Upper lobe of left lung (tissue), 6 donors: ENCODE results near the gene CYTIP. TPM values are rescaled to one million over a fixed set of nuclear protein-coding genes. Genes with fewer than 3 reads are reported as not detected.

Experiments used
- ATAC-seq, 2 donors: fragments of 200-7000 bp; cut with Tn5 transposase; one replicate each; pipeline ENCODE4 v1.9.1; 2022; ENCODE audit warnings: mild to moderate bottlenecking in 2 of 2, moderate library complexity in 2 of 2; ENCODE audit not compliant: low FRiP score in 2 of 2
- DNase-seq, 2 donors: peaks; one replicate each; pipeline ENCODE4 v3.0.0-alpha.2; 2019 to 2020
- H3K27ac ChIP-seq, 4 donors: fragments of 200-600 bp; sonication (generic); one replicate each; pipeline ENCODE4 v1.5.1; 2016 to 2019
- H3K27me3 ChIP-seq, 4 donors: fragments of 200-600 bp; sonication (generic); one replicate each; pipeline ENCODE4 v1.5.1; 2017 to 2019
- H3K36me3 ChIP-seq, 4 donors: fragments of 200-600 bp; sonication (generic); one replicate each; pipeline ENCODE4 v1.5.1; 2016 to 2019
- H3K4me1 ChIP-seq, 4 donors: fragments of 200-600 bp; sonication (generic); one replicate each; pipeline ENCODE4 v1.5.1; 2018 to 2019
- H3K4me3 ChIP-seq, 4 donors: fragments of 200-600 bp; sonication (generic); one replicate each; pipeline ENCODE4 v1.5.1; 2017 to 2019; ENCODE audit warnings: mild to moderate bottlenecking in 2 of 4, moderate library complexity in 1 of 4
- H3K9me3 ChIP-seq, 4 donors: fragments of 200-600 bp; sonication (generic); one replicate each; pipeline ENCODE4 v1.5.1; 2018 to 2019
- EP300 ChIP-seq, 4 donors: sonication (generic); formaldehyde crosslinking; IDR thresholded peaks; one replicate each; pipeline ENCODE4 v1.5.1; 2017; ENCODE audit warnings: antibody characterized with exemption in 4 of 4, control low read depth in 2 of 4
- POLR2A ChIP-seq, 4 donors: fragments of 450-650 bp; IDR thresholded peaks; one replicate each; pipeline ENCODE4 v1.5.1; 2016 to 2017; ENCODE audit warnings: antibody characterized with exemption in 4 of 4, mild to moderate bottlenecking in 2 of 4
- POLR2AphosphoS5 ChIP-seq, 2 donors: sonication (generic); formaldehyde crosslinking; IDR thresholded peaks; one replicate each; pipeline ENCODE4 v1.5.1; 2017; ENCODE audit warnings: antibody characterized with exemption in 2 of 2
- WGBS, 2 donors: methylation state at CpG; one replicate each; pipeline ENCODE4 v1.1.5; 2017 to 2018; 5-methylcytosine and 5-hydroxymethylcytosine counted together
- total RNA-seq, 6 donors: library from RNA; depleted of rRNA in 4 of 6; stranded (reverse); fragments of >200 nt in 4 of 6; gene quantifications; one replicate each; pipeline versions ENCODE4 v1.1.0 to v1.2.1, GENCODE V29; 2016 to 2021
- TF ChIP-seq, protein P1 (sequence below), 6 experiments: fragments of 450-650 bp in 4 of 6; fragments of 200-600 bp in 2 of 6; sonication (generic) in 2 of 6; IDR thresholded peaks; one replicate each; pipeline ENCODE4 v1.5.1; 2016 to 2019; ENCODE audit warnings: antibody characterized with exemption in 6 of 6
- donor health status: DM: no; HTN: no; CAD: no; lungs with moderate emphysema.
- donor health status: DM: no; HTN: yes; CAD: no; lungs with severe emphysema.

Gene CYTIP
- total RNA-seq, 6 donors from 2014 or later, result 23.1 to 47.1 (median 28.5) TPM

DNA sequence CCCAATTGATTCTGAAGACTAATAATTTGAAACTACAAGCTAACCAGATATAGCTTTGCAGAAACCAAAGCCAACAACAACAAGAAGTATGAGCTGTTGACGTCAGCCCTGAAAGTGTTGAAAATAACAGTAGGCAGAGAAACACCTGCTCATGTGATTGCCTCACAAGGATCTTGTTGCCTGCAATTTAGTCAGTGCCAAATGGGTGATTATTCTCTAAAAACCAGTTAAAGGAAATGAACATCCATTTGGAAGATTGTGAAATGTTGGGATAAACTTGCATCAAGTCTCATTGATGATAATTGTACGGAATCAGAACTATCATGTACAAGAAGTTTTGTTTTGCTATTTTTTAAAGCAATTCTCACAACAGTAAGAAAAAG is 2.8 kb downstream of the CYTIP start:
- 47 to 48% methylated on average over 2 of the region's 2 CpGs for WGBS, 2 donors
- Histone ChIP-seq H3K27ac (peak overlapping the region; percentile 73 to 87 (median 82)), H3K36me3 (no peaks in the 10 kb centered on the region), H3K9me3 (no peaks in the 10 kb centered on the region), H3K4me3 (peak overlapping the region in 3 of 4 donors; percentile 39 to 46 (median 44)), H3K4me1 (peaks cover 0 to 7% (median 0%) of the 10 kb centered on the region in 4 donors), H3K27me3 (no peaks in the 10 kb centered on the region)
- TF ChIP-seq POLR2A (IDR thresholded peaks at IDR 0.05) (peak in 1 of 4 donors; percentile 43), EP300 (IDR thresholded peaks at IDR 0.05) (no peak), POLR2AphosphoS5 (IDR thresholded peaks at IDR 0.05) (peak; percentile 19 to 26)
- DNase-seq (peak in 1 of 2 donors; percentile 41), ATAC-seq (no peak)

DNA sequence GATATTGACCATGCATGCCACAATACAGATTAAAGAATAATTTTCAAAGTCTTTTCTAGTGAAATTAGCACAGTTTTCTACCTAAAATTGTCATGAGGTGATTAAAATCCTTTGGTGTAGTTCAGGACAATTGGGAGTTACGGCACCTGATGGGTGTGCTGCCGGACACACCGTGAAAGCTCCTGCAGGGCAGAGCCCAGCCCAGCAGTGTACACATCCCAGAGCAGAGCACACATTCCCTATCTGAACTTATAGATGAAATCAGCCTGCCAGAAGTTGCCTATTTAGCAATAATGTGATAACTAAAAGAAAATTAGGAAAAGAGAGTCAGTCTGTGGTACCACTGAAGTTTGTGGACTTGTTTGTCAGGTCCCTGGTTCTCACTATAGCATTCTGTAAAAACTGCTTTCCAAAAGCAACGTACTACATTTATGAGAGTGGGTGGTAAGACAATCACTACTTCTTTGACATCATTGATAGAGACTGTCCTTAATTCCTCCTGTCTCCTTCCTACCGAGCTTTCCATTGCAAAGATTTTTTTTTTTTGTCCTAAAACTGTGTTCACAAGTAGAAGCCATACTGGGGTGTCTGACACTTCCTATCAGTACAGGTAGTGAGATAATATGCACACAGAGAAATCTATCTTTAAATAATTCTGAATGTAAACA is 3.4 kb downstream of the CYTIP start:
- Histone ChIP-seq H3K36me3 (no peaks in the 10 kb centered on the region), H3K9me3 (no peaks in the 10 kb centered on the region), H3K4me3 (peak overlapping the region in 3 of 4 donors; percentile 39 to 46 (median 44)), H3K27ac (peak overlapping the region in 3 of 4 donors; percentile 68 to 87 (median 84)), H3K4me1 (peaks cover 0 to 7% (median 0%) of the 10 kb centered on the region in 4 donors), H3K27me3 (no peaks in the 10 kb centered on the region)
- 77 to 80% methylated on average over 5 of the region's 5 CpGs for WGBS, 2 donors
- ATAC-seq (no peak), DNase-seq (no peak)
- TF ChIP-seq EP300 (IDR thresholded peaks at IDR 0.05) (no peak), POLR2AphosphoS5 (IDR thresholded peaks at IDR 0.05) (no peak), POLR2A (IDR thresholded peaks at IDR 0.05) (no peak)
- TF ChIP-seq, protein P1, sequence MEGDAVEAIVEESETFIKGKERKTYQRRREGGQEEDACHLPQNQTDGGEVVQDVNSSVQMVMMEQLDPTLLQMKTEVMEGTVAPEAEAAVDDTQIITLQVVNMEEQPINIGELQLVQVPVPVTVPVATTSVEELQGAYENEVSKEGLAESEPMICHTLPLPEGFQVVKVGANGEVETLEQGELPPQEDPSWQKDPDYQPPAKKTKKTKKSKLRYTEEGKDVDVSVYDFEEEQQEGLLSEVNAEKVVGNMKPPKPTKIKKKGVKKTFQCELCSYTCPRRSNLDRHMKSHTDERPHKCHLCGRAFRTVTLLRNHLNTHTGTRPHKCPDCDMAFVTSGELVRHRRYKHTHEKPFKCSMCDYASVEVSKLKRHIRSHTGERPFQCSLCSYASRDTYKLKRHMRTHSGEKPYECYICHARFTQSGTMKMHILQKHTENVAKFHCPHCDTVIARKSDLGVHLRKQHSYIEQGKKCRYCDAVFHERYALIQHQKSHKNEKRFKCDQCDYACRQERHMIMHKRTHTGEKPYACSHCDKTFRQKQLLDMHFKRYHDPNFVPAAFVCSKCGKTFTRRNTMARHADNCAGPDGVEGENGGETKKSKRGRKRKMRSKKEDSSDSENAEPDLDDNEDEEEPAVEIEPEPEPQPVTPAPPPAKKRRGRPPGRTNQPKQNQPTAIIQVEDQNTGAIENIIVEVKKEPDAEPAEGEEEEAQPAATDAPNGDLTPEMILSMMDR (IDR thresholded peaks at IDR 0.05), result no peak

DNA sequence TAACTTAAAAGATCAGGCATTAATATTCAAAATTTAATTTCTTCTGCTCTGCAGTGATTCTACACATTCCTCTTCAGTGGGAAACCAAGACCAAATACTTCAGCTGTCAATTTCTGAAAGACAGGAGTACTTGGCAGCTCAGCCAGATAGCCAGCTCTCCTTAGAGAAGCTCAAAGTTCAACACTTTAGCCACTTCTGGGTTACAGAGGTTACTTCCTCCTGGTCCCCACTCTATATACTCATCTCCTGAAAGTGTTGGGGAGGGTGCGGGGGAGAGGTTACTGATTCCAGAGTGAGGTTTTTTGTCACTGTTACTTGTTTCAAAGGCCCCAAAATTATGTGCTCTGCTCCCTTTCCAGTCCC is 4.1 kb downstream of the CYTIP start:
- WGBS, 2 donors, result 33 to 79% methylated on average over 1 of the region's 1 CpG
- peak overlapping the region in 3 of 4 donors; percentile 68 to 87 (median 84) for H3K27ac ChIP-seq
- H3K27me3 ChIP-seq, result no peaks in the 10 kb centered on the region
- DNase-seq (no peak), ATAC-seq (peak; percentile 51 to 64)
- peak overlapping the region in 3 of 4 donors; percentile 39 to 46 (median 44) for H3K4me3 ChIP-seq
- H3K36me3 ChIP-seq, result no peaks in the 10 kb centered on the region
- H3K4me1 ChIP-seq, result peaks cover 0 to 7% (median 2%) of the 10 kb centered on the region in 4 donors
- TF ChIP-seq POLR2AphosphoS5 (IDR thresholded peaks at IDR 0.05), result peak in 1 of 2 donors; percentile 9
- no peak for TF ChIP-seq POLR2A (IDR thresholded peaks at IDR 0.05)
- no peaks in the 10 kb centered on the region for H3K9me3 ChIP-seq

DNA sequence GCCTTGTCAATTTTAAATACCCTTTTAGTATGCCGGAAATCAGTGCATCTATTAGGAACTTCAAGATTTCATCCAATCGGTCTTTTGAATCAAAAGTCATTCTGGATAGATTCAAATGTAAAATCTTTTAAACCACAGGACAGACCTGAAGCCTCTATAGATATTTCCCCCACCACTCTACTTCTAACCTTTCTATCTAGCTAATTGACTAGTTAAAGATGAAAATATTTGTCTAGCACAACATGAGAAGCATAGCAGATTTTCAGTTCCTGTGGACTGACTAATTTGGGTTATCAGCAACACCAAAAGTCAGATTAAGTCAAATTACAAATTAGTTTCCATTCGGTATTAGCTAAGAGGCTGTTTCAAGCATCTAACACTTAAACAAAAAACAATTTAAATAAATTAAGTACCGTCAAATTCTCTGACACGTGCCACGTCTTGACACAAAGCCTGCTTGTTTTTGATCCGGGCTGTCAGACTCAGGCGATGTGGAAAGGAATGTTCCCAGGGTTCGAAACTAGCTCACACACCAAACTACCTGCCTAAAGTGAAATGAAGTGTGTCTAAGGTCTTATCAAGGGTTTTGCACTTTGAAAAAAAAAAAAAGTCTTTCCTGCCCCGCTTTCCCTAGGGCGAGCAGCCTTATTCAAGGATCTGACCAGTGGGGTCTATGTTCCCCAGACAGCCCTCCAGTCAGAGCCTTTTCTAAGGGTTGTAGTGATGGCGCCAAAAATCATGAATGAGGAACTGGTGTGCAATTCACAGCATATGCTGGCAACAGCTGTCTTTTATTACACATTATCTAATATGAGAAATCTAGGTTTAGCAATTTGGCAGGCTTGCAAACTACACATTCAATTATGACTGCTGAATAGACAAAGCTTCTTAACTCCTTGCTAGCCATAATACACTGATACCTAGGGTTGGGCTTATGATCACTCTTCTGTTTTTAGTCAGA is 4.7 kb downstream of the CYTIP start:
- Histone ChIP-seq H3K4me1 (peaks cover 0 to 7% (median 2%) of the 10 kb centered on the region in 4 donors), H3K27me3 (no peaks in the 10 kb centered on the region), H3K27ac (peak overlapping the region in 3 of 4 donors; percentile 68 to 87 (median 84)), H3K9me3 (no peaks in the 10 kb centered on the region), H3K4me3 (peak overlapping the region in 3 of 4 donors; percentile 39 to 46 (median 44)), H3K36me3 (peaks cover 0 to under 1% (median 0%) of the 10 kb centered on the region in 4 donors)
- WGBS, 2 donors, result 41 to 47% methylated on average over 12 of the region's 12 CpGs
- DNase-seq (no peak), ATAC-seq (peak in 1 of 2 donors; percentile 4)
- TF ChIP-seq EP300 (IDR thresholded peaks at IDR 0.05), result no peak
- TF ChIP-seq POLR2A (IDR thresholded peaks at IDR 0.05), result no peak
- no peak for TF ChIP-seq POLR2AphosphoS5 (IDR thresholded peaks at IDR 0.05)
- TF ChIP-seq, protein P1 (IDR thresholded peaks at IDR 0.05), result no peak

DNA sequence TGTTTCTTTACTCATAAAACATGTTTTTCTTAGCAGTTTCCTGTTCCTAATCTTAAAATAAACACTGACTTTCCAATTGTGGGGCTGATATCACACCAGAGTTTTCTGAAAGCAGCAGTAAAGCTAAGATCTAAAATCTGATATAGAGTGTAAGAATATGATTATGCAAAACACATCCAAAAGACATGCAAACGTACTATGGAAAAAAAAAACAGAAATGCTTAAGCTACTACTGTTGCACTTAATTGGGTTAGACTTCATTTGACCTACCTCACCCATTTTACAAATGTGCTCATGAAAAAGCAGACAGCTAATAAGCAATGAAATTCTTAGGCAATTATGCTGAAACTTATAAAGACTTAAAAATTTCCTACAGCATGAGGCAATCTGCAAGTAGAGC is 10.5 kb downstream of the CYTIP start:
- ATAC-seq, result no peak
- WGBS, 2 donors, result 13 to 21% methylated on average over 1 of the region's 1 CpG
- no peak for TF ChIP-seq EP300 (IDR thresholded peaks at IDR 0.05)
- no peak for TF ChIP-seq POLR2A (IDR thresholded peaks at IDR 0.05)
- TF ChIP-seq, protein P1 (IDR thresholded peaks at IDR 0.05), result no peak
- TF ChIP-seq POLR2AphosphoS5 (IDR thresholded peaks at IDR 0.05), result no peak
- peak overlapping the region in 1 of 4 donors; percentile 3 for H3K4me3 ChIP-seq
- no peak for DNase-seq
- no peak overlapping the region for H3K27ac ChIP-seq
- H3K36me3 ChIP-seq, result peaks cover 0 to 9% (median 3%) of the 10 kb centered on the region in 4 donors
- H3K27me3 ChIP-seq, result no peaks in the 10 kb centered on the region
- no peaks in the 10 kb centered on the region for H3K9me3 ChIP-seq
- H3K4me1 ChIP-seq, result peaks cover 8 to 16% (median 11%) of the 10 kb centered on the region in 4 donors
